WTC11 (cell line): ENCODE measurements around the gene EDAR. TPM values are rescaled to one million over a fixed set of nuclear protein-coding genes. Genes with fewer than 3 reads are reported as not detected.

Source experiments
- ATAC-seq: fragments of 200-7000 bp; cut with Tn5 transposase; 2 replicates; pipeline ENCODE4 v1.10.0; 2021; ENCODE audit warnings: mild to moderate bottlenecking, moderate library complexity
- CTCF ChIA-PET: fragments of 300-600 bp; sonication (Branson Sonifier 250); formaldehyde crosslinking; loops from one replicate; lab custom pipeline; 2021; ENCODE audit warnings: antibody characterized with exemption; lab: Charles Lee
- POLR2A ChIA-PET: fragments of 350-600 bp; sonication (Branson Sonifier 250); formaldehyde crosslinking; loops from one replicate; lab custom pipeline; 2021; ENCODE audit warnings: antibody characterized with exemption; lab: Charles Lee
- DNase-seq: peaks from one replicate; pipeline ENCODE4 v3.0.0; 2021; ENCODE audit warnings: low spot score
- H3K27ac Mint-ChIP-seq: 2 replicates; pipeline ENCODE4 v1.8.0; 2021; ENCODE audit warnings: mixed read lengths
- H3K27me3 Mint-ChIP-seq: 2 replicates; pipeline ENCODE4 v1.8.0; 2021; ENCODE audit warnings: low read depth, mild to moderate bottlenecking, moderate library complexity, mixed read lengths
- H3K36me3 Mint-ChIP-seq: 2 replicates; pipeline ENCODE4 v1.8.0; 2021; ENCODE audit warnings: mixed read lengths
- H3K4me1 Mint-ChIP-seq: 2 replicates; pipeline ENCODE4 v1.8.0; 2022; ENCODE audit warnings: mixed read lengths
- H3K4me3 Mint-ChIP-seq: 2 replicates; pipeline ENCODE4 v1.8.0; 2021; ENCODE audit warnings: mild to moderate bottlenecking, moderate library complexity, mixed read lengths
- H3K9me3 Mint-ChIP-seq: 2 replicates; pipeline ENCODE4 v1.8.0; 2021; ENCODE audit warnings: mixed read lengths
- ATF1 ChIP-seq: sonication (generic); formaldehyde crosslinking; IDR thresholded peaks from 2 replicates; pipeline ENCODE4 v1.8.1; 2023; ENCODE audit warnings: mild to moderate bottlenecking, moderate library complexity, missing genetic modification reagents
- CREB1 ChIP-seq: sonication (generic); formaldehyde crosslinking; IDR thresholded peaks from 2 replicates; pipeline ENCODE4 v1.8.0; 2023; ENCODE audit warnings: mild to moderate bottlenecking, missing genetic modification reagents
- GABPB1 ChIP-seq: sonication (generic); formaldehyde crosslinking; IDR thresholded peaks from 2 replicates; pipeline ENCODE4 v1.8.1; 2023; ENCODE audit warnings: mild to moderate bottlenecking, missing genetic modification reagents
- GRHL2 ChIP-seq: fragments of 250-450 bp; sonication (Bioruptor Pico); IDR thresholded peaks from 2 replicates; pipeline ENCODE4 v1.8.0; 2022; ENCODE audit warnings: mild to moderate bottlenecking, moderate library complexity; ENCODE audit not compliant: insufficient replicate concordance, severe bottlenecking
- JUN ChIP-seq: sonication (generic); formaldehyde crosslinking; IDR thresholded peaks from 2 replicates; pipeline ENCODE4 v1.8.0; 2023; ENCODE audit warnings: mild to moderate bottlenecking, missing genetic modification reagents
- NR2C2 ChIP-seq: sonication (generic); formaldehyde crosslinking; IDR thresholded peaks from 2 replicates; pipeline ENCODE4 v1.8.0; 2022; ENCODE audit warnings: mild to moderate bottlenecking, missing genetic modification reagents
- SP1 ChIP-seq: sonication (generic); formaldehyde crosslinking; conservative IDR thresholded peaks from 2 replicates; pipeline ENCODE4 v1.8.1; 2022; ENCODE audit warnings: missing genetic modification reagents
- TEAD1 ChIP-seq: sonication (generic); formaldehyde crosslinking; IDR thresholded peaks from 2 replicates; pipeline ENCODE4 v1.8.0; 2022; ENCODE audit warnings: mild to moderate bottlenecking, missing genetic modification reagents
- TEAD4 ChIP-seq: sonication (generic); formaldehyde crosslinking; IDR thresholded peaks from 2 replicates; pipeline ENCODE4 v1.8.0; 2022; ENCODE audit warnings: mild to moderate bottlenecking, missing genetic modification reagents
- ZNF121 ChIP-seq: sonication (generic); formaldehyde crosslinking; IDR thresholded peaks from 2 replicates; pipeline ENCODE4 v1.8.0; 2023; ENCODE audit warnings: missing genetic modification reagents
- ZNF138 ChIP-seq: sonication (generic); formaldehyde crosslinking; conservative IDR thresholded peaks from 2 replicates; pipeline ENCODE4 v1.8.1; 2022; ENCODE audit warnings: mild to moderate bottlenecking, moderate library complexity, missing genetic modification reagents
- ZNF232 ChIP-seq: sonication (generic); formaldehyde crosslinking; IDR thresholded peaks from 2 replicates; pipeline ENCODE4 v1.8.0; 2022; ENCODE audit warnings: mild to moderate bottlenecking, missing genetic modification reagents
- ZNF416 ChIP-seq: fragments of 250-450 bp; sonication (Bioruptor Pico); IDR thresholded peaks from 2 replicates; pipeline ENCODE4 v1.9.0; 2021; ENCODE audit warnings: mild to moderate bottlenecking, inconsistent platforms
- ZNF671 ChIP-seq: fragments of 250-450 bp; sonication (Bioruptor Pico); IDR thresholded peaks from 2 replicates; pipeline ENCODE4 v1.8.0; 2021; ENCODE audit warnings: mild to moderate bottlenecking
- total RNA-seq: library from RNA; stranded (reverse); gene quantifications from 3 replicates; pipeline ENCODE4 v1.2.3, GENCODE V29; 2021
- TF ChIP-seq, protein P1 (sequence below): sonication (generic); formaldehyde crosslinking; IDR thresholded peaks from 2 replicates; pipeline ENCODE4 v1.8.1; 2022; ENCODE audit warnings: mild to moderate bottlenecking, moderate library complexity, missing genetic modification reagents
- TF ChIP-seq, protein P2 (sequence below): sonication (generic); formaldehyde crosslinking; conservative IDR thresholded peaks from 2 replicates; pipeline ENCODE4 v1.8.1; 2023; ENCODE audit warnings: mild to moderate bottlenecking, low read depth, missing genetic modification reagents, moderate library complexity
- TF ChIP-seq, protein P3 (sequence below): sonication (generic); formaldehyde crosslinking; IDR thresholded peaks from 2 replicates; pipeline ENCODE4 v1.8.0; 2022; ENCODE audit warnings: mild to moderate bottlenecking, missing genetic modification reagents
- TF ChIP-seq, protein P4 (sequence below): fragments of 250-450 bp; sonication (Bioruptor Pico); IDR thresholded peaks from 2 replicates; pipeline ENCODE4 v1.9.0; 2021; ENCODE audit warnings: moderate library complexity, mild to moderate bottlenecking, inconsistent platforms, borderline replicate concordance
- TF ChIP-seq, protein P5 (sequence below): sonication (generic); formaldehyde crosslinking; IDR thresholded peaks from 2 replicates; pipeline ENCODE4 v1.8.1; 2023; ENCODE audit warnings: mild to moderate bottlenecking, missing genetic modification reagents
- TF ChIP-seq, protein P6 (sequence below): fragments of 250-450 bp; sonication (Bioruptor Pico); IDR thresholded peaks from 2 replicates; pipeline ENCODE4 v1.8.0; 2021; ENCODE audit warnings: mild to moderate bottlenecking
- TF ChIP-seq, protein P7 (sequence below): sonication (generic); formaldehyde crosslinking; IDR thresholded peaks from 2 replicates; pipeline ENCODE4 v1.8.1; 2022; ENCODE audit warnings: missing genetic modification reagents, borderline replicate concordance
- TF ChIP-seq, protein P8 (sequence below): sonication (generic); formaldehyde crosslinking; IDR thresholded peaks from 2 replicates; pipeline ENCODE4 v1.8.1; 2022; ENCODE audit warnings: mild to moderate bottlenecking, missing genetic modification reagents, moderate library complexity, borderline replicate concordance

Gene EDAR
- total RNA-seq, 1 experiment from 2014 or later: not detected

DNA sequence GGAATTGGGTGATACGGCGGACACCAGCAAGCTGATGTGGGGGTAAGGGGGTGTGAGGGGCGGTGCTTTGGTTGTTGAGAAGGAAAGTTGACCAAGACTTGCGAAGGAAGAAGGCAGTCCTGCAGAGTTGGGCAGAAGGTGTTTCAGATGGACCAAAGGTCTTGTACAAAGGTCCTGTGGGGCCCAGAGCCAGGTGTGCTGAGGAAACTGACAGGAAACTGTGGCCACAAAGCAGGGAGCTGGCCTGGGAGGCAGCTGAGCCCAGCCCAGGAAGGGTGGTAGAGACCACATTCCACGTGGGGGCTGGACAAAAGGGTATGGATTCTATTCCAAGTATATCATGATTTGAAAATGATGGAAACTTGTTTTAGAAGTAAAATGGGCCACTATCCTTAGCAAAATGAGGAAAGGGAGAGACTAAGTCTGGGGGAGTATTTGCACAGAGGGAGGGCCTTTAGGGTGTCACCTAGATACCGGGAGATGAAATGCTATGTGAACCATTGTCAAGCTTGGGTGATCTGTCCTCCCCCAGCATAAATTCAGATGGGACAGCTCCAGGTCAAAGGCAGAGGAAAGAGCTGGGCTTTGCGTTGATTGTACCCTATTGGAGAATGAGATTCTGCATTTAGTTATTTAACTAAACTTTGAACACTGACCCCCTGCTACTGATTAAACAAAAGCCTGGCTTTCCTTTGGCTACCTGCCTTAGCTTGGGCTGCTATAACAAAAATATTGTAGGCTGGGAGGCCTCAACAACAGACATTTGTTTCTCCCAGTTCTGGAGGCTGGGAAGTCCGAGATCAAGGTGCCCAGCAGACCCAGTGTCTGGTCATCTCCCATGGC, 4.3 kb upstream of the EDAR start:
- peaks cover 5% of the 10 kb centered on the region; the same call in 1 of the 2 replicates for H3K4me1 Mint-ChIP-seq
- H3K9me3 Mint-ChIP-seq: peaks cover 7% of the 10 kb centered on the region; the same call in 1 of the 2 replicates
- TF ChIP-seq ZNF232 (CRISPR knock-in tag) (no peak), CREB1 (no peak), TEAD1 (CRISPR knock-in tag) (no peak)
- TF ChIP-seq, protein P1, sequence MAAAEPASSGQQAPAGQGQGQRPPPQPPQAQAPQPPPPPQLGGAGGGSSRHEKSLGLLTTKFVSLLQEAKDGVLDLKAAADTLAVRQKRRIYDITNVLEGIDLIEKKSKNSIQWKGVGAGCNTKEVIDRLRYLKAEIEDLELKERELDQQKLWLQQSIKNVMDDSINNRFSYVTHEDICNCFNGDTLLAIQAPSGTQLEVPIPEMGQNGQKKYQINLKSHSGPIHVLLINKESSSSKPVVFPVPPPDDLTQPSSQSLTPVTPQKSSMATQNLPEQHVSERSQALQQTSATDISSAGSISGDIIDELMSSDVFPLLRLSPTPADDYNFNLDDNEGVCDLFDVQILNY (CRISPR knock-in tag): no peak
- DNase-seq: no peak
- no peaks in the 10 kb centered on the region for H3K36me3 Mint-ChIP-seq
- no peak overlapping the region; the same call in 1 of the 2 replicates for H3K27ac Mint-ChIP-seq
- no peaks in the 10 kb centered on the region for H3K27me3 Mint-ChIP-seq
- no peak for ATAC-seq
- CTCF ChIA-PET: interaction anchor here (1.4 kb wide), 1 partner anchor 9 kb away, joined by 6 read pairs; no protein-coding TSS in a partner anchor
- POLR2A ChIA-PET: no interaction called here
- H3K4me3 Mint-ChIP-seq: no peak overlapping the region

DNA sequence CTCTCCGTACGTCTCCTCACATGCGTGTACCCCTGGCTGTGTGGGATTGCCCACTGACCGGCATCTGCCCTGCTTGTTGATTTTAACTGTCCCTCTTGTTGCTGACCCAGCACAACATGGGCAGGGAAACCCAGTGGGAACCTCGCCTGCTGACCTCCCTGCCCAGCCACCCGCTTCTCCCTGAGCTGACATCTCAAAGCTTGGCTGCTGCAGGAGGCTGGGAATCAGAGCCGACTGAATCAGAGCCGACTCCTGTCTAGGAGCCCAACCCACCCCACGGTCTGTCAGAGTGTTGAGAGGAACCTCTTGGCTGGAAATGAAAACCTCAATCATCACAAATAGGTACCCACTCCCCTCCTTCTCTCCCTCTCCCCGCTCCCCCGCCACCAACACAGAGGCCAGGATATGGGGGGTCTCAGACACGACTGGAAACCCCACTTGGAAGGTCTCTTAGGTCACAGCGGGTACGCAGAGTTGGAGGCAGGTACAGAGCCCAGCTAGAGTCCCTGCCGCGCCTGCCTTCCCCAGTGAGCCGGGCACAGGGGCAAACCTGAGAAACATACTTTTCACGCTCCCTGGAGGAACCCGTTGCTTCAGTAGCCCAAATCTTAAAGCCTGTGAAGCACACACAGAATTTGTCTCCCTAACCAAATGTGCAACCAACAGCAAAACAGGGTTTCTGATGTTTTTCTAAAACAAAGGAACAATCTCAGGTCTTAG, 784 bp downstream of the EDAR start:
- Mint-ChIP-seq H3K9me3 (no peaks in the 10 kb centered on the region), H3K36me3 (no peaks in the 10 kb centered on the region), H3K4me1 (no peaks in the 10 kb centered on the region), H3K27me3 (no peaks in the 10 kb centered on the region), H3K27ac (no peak overlapping the region), H3K4me3 (no peak overlapping the region)
- ATAC-seq (no peak), DNase-seq (no peak)
- TF ChIP-seq JUN (CRISPR knock-in tag) (no peak), NR2C2 (CRISPR knock-in tag) (no peak), ATF1 (no peak), TEAD4 (CRISPR knock-in tag) (no peak), SP1 (no peak), ZNF121 (CRISPR knock-in tag) (no peak), GABPB1 (CRISPR knock-in tag) (no peak), GRHL2 (CRISPR knock-in tag) (no peak), ZNF138 (CRISPR knock-in tag) (no peak), ZNF671 (CRISPR knock-in tag) (no peak), ZNF416 (no peak)
- TF ChIP-seq, protein P2, sequence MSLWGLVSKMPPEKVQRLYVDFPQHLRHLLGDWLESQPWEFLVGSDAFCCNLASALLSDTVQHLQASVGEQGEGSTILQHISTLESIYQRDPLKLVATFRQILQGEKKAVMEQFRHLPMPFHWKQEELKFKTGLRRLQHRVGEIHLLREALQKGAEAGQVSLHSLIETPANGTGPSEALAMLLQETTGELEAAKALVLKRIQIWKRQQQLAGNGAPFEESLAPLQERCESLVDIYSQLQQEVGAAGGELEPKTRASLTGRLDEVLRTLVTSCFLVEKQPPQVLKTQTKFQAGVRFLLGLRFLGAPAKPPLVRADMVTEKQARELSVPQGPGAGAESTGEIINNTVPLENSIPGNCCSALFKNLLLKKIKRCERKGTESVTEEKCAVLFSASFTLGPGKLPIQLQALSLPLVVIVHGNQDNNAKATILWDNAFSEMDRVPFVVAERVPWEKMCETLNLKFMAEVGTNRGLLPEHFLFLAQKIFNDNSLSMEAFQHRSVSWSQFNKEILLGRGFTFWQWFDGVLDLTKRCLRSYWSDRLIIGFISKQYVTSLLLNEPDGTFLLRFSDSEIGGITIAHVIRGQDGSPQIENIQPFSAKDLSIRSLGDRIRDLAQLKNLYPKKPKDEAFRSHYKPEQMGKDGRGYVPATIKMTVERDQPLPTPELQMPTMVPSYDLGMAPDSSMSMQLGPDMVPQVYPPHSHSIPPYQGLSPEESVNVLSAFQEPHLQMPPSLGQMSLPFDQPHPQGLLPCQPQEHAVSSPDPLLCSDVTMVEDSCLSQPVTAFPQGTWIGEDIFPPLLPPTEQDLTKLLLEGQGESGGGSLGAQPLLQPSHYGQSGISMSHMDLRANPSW (CRISPR knock-in tag): no peak
- TF ChIP-seq, protein P3, sequence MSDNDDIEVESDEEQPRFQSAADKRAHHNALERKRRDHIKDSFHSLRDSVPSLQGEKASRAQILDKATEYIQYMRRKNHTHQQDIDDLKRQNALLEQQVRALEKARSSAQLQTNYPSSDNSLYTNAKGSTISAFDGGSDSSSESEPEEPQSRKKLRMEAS (CRISPR knock-in tag): no peak
- TF ChIP-seq, protein P4, sequence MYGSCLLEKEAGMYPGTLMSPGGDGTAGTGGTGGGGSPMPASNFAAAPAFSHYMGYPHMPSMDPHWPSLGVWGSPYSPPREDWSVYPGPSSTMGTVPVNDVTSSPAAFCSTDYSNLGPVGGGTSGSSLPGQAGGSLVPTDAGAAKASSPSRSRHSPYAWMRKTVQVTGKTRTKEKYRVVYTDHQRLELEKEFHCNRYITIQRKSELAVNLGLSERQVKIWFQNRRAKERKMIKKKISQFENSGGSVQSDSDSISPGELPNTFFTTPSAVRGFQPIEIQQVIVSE (CRISPR knock-in tag): no peak
- TF ChIP-seq, protein P5, sequence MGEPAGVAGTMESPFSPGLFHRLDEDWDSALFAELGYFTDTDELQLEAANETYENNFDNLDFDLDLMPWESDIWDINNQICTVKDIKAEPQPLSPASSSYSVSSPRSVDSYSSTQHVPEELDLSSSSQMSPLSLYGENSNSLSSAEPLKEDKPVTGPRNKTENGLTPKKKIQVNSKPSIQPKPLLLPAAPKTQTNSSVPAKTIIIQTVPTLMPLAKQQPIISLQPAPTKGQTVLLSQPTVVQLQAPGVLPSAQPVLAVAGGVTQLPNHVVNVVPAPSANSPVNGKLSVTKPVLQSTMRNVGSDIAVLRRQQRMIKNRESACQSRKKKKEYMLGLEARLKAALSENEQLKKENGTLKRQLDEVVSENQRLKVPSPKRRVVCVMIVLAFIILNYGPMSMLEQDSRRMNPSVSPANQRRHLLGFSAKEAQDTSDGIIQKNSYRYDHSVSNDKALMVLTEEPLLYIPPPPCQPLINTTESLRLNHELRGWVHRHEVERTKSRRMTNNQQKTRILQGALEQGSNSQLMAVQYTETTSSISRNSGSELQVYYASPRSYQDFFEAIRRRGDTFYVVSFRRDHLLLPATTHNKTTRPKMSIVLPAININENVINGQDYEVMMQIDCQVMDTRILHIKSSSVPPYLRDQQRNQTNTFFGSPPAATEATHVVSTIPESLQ (CRISPR knock-in tag): no peak
- TF ChIP-seq, protein P6, sequence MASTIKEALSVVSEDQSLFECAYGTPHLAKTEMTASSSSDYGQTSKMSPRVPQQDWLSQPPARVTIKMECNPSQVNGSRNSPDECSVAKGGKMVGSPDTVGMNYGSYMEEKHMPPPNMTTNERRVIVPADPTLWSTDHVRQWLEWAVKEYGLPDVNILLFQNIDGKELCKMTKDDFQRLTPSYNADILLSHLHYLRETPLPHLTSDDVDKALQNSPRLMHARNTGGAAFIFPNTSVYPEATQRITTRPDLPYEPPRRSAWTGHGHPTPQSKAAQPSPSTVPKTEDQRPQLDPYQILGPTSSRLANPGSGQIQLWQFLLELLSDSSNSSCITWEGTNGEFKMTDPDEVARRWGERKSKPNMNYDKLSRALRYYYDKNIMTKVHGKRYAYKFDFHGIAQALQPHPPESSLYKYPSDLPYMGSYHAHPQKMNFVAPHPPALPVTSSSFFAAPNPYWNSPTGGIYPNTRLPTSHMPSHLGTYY (CRISPR knock-in tag): no peak
- TF ChIP-seq, protein P7, sequence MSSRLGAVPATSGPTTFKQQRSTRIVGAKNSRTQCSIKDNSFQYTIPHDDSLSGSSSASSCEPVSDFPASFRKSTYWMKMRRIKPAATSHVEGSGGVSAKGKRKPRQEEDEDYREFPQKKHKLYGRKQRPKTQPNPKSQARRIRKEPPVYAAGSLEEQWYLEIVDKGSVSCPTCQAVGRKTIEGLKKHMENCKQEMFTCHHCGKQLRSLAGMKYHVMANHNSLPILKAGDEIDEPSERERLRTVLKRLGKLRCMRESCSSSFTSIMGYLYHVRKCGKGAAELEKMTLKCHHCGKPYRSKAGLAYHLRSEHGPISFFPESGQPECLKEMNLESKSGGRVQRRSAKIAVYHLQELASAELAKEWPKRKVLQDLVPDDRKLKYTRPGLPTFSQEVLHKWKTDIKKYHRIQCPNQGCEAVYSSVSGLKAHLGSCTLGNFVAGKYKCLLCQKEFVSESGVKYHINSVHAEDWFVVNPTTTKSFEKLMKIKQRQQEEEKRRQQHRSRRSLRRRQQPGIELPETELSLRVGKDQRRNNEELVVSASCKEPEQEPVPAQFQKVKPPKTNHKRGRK (CRISPR knock-in tag): no peak
- TF ChIP-seq, protein P8, sequence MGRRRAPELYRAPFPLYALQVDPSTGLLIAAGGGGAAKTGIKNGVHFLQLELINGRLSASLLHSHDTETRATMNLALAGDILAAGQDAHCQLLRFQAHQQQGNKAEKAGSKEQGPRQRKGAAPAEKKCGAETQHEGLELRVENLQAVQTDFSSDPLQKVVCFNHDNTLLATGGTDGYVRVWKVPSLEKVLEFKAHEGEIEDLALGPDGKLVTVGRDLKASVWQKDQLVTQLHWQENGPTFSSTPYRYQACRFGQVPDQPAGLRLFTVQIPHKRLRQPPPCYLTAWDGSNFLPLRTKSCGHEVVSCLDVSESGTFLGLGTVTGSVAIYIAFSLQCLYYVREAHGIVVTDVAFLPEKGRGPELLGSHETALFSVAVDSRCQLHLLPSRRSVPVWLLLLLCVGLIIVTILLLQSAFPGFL (CRISPR knock-in tag): no peak
- CTCF ChIA-PET: interaction anchor here (1.0 to 3.1 kb wide), 4 partner anchors 13 to 60 kb away, joined by 3 to 19 read pairs (median 4); no protein-coding TSS in a partner anchor
- POLR2A ChIA-PET: no interaction called here
